Mucosa of gallbladder (tissue), 1 donor: ENCODE results near the gene WDR11. TPM values are rescaled to one million over a fixed set of nuclear protein-coding genes. Genes with fewer than 3 reads are reported as not detected.

Experiments used
- DNase-seq: peaks from one replicate; pipeline ENCODE4 v3.0.0-alpha.2; 2020; ENCODE audit warnings: low spot score
- total RNA-seq: library from RNA; stranded (reverse); gene quantifications from one replicate; pipeline ENCODE4 v1.2.1, GENCODE V29; 2021
- donor health status: DM: no; HTN: no; CAD: no.

Gene WDR11, protein sequence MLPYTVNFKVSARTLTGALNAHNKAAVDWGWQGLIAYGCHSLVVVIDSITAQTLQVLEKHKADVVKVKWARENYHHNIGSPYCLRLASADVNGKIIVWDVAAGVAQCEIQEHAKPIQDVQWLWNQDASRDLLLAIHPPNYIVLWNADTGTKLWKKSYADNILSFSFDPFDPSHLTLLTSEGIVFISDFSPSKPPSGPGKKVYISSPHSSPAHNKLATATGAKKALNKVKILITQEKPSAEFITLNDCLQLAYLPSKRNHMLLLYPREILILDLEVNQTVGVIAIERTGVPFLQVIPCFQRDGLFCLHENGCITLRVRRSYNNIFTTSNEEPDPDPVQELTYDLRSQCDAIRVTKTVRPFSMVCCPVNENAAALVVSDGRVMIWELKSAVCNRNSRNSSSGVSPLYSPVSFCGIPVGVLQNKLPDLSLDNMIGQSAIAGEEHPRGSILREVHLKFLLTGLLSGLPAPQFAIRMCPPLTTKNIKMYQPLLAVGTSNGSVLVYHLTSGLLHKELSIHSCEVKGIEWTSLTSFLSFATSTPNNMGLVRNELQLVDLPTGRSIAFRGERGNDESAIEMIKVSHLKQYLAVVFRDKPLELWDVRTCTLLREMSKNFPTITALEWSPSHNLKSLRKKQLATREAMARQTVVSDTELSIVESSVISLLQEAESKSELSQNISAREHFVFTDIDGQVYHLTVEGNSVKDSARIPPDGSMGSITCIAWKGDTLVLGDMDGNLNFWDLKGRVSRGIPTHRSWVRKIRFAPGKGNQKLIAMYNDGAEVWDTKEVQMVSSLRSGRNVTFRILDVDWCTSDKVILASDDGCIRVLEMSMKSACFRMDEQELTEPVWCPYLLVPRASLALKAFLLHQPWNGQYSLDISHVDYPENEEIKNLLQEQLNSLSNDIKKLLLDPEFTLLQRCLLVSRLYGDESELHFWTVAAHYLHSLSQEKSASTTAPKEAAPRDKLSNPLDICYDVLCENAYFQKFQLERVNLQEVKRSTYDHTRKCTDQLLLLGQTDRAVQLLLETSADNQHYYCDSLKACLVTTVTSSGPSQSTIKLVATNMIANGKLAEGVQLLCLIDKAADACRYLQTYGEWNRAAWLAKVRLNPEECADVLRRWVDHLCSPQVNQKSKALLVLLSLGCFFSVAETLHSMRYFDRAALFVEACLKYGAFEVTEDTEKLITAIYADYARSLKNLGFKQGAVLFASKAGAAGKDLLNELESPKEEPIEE
- 44.5 TPM for total RNA-seq

DNA sequence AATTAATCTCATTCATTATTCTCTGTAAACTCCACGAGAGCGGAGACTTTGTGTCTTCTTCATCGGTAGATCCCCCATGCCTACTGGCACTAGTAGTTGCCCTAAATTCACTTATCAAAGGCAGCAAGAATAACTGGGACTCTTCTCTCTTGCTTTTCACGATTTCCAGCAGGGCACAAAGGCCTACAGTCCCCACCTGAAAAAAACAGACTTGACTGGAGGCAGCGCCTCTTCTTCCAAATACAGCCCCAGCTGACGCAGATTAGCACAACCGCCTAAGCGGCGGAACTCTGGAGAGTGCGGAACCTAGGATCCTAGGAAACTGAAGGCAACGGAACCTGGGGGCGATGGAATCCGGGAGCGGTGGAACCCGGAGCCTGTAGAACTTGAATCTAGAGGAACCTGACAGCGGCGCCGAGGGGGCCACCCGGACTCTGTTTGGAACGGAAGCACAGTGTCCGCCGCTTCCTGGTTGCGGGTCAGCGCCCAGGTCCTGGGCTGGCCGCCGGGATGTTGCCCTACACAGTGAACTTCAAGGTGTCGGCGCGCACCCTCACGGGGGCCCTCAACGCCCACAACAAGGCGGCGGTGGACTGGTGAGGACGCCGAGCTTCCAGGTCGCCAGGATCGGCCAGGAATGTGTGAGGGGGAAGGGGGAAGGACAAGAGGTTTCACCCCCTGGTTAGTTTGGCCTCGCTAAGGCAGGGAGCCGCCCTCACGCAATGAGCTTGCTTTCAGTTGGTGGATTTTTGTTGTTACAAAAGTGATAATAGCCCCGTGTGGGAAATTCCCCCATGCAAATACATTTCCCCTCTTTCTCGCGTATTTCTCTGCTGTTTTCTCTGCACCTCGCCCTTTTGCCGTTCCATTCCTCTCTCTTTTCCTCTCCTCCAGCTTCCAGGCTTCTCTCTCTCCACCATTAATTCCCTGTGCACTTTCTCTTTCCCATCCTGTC, at the start of gene WDR11:
Gene WDR11 (plus strand): TSS at position 452 of the 955 bp plus-strand sequence. CDS start 59 bp downstream, at position 511.
- DNase-seq, result peak; percentile 89

DNA sequence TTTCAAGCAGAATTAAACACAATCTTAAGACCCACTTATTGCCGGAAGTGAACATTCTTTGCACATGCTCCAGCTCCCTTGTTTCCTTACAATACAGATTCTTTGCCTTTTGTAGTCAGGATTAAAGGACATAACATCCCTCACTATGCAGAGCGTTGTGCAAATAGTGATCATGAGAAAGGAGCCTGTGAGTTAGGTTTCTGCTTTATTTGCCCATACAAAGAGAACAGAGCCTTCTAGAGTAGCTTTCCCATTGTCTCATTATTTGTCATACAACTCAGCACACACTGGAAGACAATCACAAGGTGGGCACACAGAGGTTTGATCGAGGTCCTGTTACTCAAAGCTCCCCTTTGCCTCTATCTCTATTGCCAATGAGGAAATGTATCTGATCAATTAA, 48.2 kb upstream of the WDR11 start:
- no peak for DNase-seq

DNA sequence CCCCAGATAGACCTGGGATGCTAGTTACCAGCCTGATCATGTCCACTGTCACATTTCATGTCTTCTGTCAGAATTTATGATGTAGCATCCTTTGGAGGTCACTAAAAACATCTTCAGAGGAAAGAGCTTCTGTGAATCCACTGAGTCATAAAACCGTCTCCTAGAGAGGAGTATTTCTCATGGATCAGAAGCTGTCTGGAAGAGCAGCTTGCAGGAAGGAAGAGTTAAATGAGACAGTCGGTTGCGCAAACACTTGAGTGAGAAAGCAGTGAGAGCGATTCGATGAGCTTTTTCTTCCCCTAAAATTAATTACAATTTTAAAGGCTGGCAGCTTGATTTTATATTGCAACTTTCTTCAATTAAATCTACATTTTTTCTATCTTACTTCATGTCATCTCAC, 47.2 kb upstream of the WDR11 start:
- no peak for DNase-seq

DNA sequence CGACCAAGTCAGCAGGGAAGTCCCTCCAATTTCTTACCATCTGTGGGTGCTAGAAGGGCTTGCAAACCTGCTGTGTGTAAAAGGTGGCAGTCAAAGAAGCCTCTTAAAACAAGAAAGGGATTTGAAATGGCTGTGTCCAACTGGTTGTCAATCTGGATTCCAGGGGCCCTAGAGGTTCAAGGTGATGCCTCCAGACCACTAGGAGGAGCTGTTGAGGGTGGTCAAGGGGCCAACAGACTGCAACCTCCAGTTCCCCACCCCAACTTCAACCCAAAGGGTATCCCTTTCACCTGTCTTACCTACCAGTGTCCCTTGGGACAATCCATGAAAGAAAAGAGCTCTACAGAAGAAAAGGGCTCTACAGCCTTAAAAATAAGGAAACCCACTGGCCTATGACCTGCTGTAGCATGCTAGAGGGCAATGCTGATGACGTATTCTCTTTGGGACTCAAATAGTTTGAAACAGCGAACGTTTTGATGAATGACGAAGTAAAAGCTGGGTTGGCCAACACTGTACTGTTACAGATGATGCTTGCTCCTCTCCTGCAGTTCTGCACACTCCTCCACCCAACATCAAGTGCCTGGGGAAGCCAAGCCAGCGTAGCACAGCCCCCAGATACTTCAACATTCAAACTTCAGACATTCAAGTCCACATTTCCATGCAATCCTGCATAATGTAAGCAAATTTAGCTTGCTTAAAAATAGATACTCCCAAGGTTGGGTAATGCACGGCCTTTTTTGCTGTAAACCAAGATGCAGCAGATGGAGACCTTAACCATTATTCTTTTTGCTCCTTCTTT, 45.9 kb upstream of the WDR11 start:
- DNase-seq, result no peak

DNA sequence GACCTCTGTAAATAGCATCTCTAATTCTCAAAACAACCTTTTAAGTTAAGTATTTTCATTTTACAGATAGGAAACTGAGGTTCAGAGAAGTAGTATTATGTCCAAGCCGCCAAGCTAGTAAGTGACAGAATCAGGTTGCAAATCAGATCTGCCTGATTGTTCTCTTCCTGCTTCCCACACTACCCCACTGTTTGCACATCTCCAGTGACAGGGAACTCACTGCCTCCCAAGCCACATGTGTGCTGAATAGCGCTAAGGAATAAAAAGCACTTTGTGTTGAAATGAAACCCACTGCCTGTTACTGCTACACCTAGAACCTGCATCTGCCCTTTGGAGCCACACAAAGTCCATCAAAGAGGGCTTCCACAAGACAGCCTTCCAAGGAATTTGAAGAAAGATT, 45.1 kb upstream of the WDR11 start:
- DNase-seq, result no peak

DNA sequence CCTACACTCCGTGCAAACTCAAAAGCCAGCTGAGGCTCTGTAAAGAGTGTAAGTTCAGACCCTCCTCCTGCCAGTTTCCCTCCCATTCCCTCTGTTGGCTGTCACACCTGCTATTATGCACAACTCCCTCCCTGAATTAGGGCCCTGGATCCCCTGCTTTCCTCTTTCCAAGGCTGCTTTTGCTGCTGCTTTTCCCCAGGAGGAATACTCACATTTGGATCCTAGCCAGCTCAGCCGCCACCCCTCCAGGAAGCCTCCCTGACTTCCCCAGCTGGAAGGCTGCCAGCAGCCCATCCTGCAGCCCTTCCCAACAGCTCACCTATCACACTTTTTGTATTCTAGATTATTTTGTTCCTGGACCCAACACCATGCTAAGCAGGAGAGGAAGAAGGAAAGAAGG, 40.9 kb upstream of the WDR11 start:
- DNase-seq, result no peak

DNA sequence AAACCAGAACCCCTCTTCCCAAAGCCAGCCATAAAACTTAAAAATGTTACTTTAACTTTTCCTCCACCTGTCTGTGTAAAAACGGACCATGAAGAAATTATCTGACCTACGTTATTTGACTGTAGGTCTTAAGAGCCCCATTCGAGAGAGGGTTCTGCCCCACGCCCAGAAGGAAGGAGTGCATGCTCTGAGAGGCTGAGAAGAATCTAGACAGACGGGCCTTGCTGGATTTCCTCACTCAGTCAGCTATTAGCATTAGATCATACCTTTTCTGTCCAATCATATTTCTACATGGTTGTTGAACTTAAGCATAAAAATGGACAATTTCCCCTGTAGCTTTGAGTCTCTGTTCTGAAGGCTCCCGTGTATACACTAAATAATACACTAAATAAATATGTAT, 38.1 kb upstream of the WDR11 start:
- DNase-seq, result no peak

DNA sequence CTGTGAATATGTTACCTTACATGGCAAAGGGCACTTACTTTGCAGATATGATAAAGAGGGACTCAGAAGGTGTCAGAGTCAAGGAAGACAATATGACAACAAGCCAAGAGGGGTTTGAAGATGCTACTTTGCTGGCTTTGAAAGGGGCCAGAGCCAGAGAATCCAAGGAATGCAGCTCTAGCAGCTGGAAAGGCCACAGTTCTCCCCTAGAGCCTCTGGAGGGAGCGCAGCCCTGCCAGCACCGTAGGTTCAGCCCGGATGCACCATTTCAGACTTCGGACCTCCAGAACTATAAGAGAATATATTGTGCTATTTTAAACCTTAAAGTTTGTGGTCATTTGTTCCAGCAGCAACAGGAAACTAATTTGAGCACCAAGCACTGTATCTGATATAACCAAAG, 32.9 kb upstream of the WDR11 start:
- no peak for DNase-seq

DNA sequence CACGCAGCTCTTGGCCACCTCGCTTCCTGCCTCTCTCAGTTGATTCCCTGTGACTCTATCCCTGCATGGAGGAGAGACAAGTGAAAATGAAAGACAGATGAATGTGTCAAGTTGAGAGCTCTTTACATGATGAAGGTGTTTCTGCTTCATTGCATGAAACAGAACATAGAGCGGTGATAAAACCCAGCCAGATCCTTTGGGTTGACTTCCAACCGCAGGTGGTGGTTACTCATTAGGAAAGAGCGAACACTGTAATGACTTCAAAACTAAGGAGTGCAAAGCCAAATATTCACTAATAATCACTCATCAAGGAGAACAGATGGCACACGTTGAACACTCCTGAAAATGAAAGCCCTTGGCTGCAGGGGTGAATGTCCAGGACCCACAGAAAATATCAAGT, 31.8 kb upstream of the WDR11 start:
- no peak for DNase-seq

DNA sequence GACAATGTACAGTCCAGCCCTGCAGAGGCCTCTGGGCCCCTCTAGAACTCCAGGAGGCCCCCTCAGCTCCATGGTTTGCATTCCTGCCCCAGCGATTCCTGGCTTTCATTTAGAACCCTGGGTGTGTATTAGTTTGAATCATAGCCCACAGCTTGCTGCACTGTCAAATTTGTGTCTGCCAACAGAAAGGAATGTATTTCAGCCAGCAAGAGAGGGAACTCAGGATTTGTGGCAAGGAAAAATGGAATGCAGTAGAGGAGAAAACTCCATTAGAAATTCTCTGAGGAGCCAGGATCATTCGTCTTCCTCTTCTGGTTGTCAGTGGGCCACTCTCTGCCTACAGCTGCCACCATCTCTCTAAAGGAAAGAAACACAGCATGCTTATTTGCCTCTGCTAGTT, 27.9 kb upstream of the WDR11 start:
- no peak for DNase-seq

DNA sequence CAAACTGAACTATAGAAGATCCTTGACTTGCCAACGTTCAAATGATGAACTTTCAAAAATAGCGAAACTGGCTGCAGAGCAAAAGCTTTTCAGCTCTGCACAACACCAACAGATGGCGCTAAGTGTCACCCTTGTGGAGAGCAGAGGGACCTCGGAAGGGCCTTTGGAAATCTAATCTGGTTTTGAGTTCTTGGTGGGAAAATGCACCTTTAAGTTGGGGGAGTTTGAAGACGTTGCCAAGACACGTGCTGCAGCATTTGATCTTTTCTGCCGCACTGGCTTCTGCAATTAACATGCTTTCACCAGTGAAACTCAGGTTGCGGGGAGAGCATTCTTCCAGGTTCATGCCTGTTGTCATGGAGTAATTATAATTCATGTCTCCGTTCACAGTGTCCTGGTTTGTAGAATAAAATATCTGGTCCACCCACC, 26.3 kb upstream of the WDR11 start:
- DNase-seq, result no peak

DNA sequence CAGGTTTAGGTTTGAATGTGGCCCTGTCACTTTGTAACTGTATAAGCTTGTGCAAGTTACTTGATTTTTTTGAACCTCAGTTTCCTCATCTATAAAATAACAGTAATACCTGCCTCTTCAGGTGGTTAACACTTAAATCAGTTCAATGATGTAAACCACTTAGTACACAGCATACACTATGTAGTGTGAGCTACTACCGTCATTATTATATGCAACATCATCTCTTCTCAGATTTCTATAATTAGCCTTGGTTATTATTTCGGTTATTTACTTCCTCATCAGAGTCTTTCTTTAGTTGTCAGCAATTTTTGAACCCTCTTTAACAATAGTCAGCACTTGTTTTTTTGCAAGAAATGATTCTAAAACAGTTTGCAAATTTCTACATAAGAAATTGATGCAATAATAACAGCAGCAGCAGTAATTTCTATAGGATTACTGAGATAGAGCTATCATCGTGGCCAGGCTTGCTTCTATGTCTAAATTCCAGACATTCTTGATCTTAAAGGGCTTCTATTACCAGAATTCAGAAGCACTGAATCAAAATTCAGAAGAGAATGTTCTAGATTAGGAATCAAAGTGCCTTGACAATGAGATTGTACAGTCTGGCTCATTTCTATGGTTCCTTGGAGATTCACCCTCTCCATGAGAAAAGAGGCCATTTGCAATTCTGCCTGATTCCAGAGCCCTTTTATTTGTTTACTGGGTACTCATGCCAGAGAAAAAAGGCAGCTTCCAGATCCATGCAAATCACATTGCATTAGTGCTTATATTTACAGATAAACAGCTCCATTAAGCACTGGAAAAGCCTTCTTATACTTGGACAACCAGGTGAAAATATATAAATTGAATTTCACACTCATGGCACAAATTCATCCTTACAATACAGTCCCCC, 25.0 kb upstream of the WDR11 start:
- no peak for DNase-seq

DNA sequence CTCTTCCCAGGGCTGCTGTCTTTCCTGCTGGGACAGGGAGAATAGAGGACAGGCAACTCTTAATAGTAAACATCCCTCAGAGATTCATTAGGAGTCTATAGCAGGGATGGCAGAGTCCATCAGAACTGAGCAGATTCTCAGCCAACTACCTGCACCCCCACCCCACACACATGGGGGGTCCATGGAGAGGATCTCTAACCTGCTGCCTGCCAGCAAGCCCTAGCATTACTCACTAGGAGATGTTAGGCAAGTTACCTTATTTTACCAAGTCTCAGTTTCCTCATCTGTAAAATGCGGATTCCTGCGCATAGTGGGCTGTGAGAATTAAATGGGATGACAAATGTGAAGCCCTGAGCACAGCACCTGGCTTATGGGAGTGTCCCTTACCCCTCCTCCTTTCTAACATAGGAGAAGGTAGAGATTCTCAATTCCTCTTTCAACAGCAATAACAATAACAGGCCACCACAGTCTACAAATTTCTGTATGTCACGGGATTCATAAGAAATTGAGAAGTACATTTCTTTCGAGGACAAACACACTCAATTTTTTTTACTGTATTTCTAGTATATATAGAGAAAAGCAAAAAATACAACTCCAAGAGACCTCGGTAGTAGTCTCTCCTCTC, 23.8 kb upstream of the WDR11 start:
- no peak for DNase-seq

DNA sequence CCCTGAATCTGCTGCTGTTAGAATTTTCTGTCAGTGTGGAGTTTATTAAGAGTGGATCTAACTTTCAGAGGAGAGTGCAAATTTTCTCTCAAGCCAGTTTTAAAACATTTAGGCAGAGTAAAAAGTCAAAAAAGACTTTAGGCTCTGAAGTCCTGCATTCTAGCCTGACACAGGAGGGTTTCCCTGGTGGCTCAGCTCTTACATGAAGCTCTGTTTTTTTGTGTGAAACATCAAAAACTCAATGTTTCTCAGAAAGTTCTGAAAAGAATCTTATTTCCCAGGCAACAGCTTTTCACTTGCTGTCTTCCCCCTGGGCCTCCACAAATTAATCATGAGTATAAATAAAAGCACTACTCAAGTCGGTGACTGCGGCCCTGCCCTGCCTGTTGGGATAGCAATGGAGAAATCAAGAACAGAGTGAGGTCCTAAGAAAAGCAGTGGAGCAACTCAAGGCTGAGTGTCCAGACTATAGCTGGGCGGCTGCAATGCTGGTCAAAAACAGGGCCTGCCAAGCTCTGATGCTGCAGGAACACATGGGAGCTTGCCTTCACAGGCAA, 22.3 kb upstream of the WDR11 start:
- DNase-seq, result no peak

DNA sequence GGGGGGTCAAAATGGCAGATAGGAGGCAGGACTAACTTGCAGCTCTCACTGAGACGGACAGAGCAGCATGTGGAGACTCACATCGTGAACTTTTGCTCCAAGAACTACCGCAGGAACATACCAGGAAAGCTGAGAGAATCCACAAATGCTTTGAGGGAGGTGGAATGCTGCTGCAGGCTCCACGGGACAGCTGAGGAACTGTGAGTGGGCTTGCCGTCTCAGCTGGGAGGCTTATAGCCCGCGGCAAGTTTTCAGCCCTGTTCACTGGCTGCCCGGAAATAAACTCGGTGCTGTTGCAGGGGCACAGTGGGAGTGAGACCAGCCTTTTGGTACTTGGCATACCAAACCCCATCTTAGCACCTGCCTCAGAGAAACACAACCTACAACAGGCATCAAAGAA, 19.1 kb upstream of the WDR11 start:
- no peak for DNase-seq

DNA sequence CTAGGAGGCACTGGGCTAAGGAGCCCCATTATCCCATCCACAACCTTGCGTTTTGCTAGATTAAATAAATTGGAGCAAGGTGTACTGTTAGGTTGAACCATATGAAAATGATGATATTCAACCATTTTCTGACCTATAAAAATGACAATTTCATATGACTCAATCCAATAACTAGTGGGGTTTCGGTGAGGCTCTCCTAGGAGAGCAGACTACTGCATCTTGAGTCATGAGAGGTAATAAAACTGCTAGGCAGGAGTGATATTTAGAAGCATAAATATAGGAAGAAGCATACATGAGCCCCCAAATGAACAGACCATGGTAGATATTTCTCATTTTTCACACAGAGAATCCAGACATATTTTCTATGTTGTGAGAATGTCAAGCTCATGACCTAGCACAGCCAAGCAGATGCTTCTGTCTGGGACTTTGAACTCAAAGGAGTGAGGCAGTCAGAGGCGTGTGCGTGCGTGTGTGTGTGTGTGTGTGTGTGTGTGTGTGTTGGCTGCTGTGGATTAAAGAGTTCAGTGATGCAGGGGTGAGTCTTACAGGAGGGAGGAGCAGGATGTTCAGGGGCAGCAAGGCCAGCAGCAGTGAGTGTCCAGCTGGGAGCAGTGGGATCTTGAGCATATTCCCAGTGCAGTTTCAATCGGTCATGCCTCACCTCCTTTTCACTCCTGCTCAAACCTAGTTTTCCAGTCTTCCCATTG, 17.8 kb upstream of the WDR11 start:
- peak; percentile 46 for DNase-seq

DNA sequence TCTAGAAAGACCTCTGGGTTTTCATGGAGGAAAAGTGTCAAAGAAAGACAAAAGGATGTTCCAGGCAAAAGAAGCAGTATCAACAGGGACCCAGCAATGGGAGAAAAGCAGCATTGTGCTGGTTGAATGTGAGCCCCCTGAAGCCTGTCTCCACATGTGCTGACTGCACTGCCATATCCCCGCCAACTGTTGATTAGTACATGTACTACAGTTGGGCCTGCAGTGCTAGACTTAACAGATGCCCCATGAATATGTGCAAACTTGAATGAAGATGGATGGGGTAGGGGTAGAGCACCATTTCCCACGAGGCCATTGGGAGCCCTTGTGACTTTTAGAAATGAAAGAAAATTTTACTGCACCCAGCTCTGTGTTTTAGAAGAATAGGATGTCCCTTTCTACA, 15.6 kb upstream of the WDR11 start:
- no peak for DNase-seq

DNA sequence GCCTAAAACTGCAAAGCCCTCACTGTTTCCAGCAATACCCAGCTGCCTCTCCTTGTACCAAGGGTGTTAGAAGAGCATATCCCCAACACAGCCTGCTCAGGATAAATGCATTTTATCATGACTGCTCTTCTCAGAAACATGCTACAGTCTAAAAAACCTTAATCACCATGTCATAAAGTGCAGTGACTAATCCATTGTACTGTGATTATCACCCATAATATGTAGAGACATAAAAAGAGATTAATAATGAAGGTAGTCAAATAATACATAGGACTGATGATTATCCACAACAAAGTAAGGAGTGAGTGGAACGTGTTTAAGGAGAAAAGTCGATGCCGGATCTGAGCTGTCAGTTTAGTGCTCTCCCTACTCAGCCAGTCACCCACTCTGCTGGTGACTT, 12.2 kb upstream of the WDR11 start:
- DNase-seq, result no peak
